ENCODE measurements around the gene TRAK1. TPM values are rescaled to one million over a fixed set of nuclear protein-coding genes. Genes with fewer than 3 reads are reported as not detected.

TRAK1 gene
- total RNA-seq, 2 experiments from 2014 or later = 62.5 to 88.3 TPM

DNA sequence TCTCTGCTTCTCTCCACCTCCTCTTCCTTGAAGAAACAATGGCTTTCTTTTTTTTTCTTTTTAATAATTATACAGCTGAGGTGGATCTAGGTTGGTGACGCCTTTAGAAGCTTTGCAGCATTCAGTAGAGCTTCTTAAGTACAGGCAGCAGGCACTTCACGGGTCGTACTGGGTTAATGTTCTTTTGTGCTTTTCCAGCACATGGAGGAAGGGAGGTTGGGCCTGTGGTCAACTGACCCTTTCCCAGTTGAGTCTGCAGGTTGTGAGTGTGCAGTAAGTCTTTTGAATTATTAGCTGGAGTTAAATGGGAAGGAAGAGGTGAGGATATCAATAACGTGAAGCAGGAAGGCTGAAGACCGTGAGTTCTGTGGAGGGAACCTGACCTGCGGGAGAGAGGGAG is 7.0 kb downstream of the TRAK1 start:
- Histone ChIP-seq H3K9me2 (ENCODE audit: insufficient read depth, low read length) (no peaks in the 10 kb centered on the region), H3K4me1 (ENCODE audit: insufficient read depth, low read length, poor library complexity, severe bottlenecking) (peaks cover 22% of the 10 kb centered on the region), H3K9me3 (ENCODE audit: low read length) (no peaks in the 10 kb centered on the region), H2AFZ (ENCODE audit: low read length) (no peak overlapping the region), H3K36me3 (ENCODE audit: insufficient read depth, low read length) (peaks cover 71% of the 10 kb centered on the region), H3K79me2 (ENCODE audit: insufficient read depth, low read depth, low read length) (peaks cover 20% of the 10 kb centered on the region), H3K4me3 (ENCODE audit: low read depth, low read length, poor library complexity, severe bottlenecking) (no peak overlapping the region), H3K27ac (ENCODE audit: low read depth, low read length, poor library complexity, severe bottlenecking) (no peak overlapping the region), H3K4me2 (ENCODE audit: low read length) (no peak overlapping the region), H4K20me1 (ENCODE audit: insufficient read depth, low read length) (no peaks in the 10 kb centered on the region; the same call in 1 of the 2 replicates)
- DNase-seq (ENCODE audit: low spot score) = no peak
- POLR2A ChIA-PET = interaction anchor here (0.5 to 1.7 kb wide), 2 partner anchors 85 to 203 kb away, joined by 3 to 4 read pairs; no protein-coding TSS in a partner anchor
- no TSS peak for BruUV-seq (replicated peaks)
- TF ChIP-seq, protein P1, sequence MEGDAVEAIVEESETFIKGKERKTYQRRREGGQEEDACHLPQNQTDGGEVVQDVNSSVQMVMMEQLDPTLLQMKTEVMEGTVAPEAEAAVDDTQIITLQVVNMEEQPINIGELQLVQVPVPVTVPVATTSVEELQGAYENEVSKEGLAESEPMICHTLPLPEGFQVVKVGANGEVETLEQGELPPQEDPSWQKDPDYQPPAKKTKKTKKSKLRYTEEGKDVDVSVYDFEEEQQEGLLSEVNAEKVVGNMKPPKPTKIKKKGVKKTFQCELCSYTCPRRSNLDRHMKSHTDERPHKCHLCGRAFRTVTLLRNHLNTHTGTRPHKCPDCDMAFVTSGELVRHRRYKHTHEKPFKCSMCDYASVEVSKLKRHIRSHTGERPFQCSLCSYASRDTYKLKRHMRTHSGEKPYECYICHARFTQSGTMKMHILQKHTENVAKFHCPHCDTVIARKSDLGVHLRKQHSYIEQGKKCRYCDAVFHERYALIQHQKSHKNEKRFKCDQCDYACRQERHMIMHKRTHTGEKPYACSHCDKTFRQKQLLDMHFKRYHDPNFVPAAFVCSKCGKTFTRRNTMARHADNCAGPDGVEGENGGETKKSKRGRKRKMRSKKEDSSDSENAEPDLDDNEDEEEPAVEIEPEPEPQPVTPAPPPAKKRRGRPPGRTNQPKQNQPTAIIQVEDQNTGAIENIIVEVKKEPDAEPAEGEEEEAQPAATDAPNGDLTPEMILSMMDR (conservative IDR thresholded peaks at IDR 0.05; ENCODE audit: low read length) = no peak
- TF ChIP-seq EZH2phosphoT487 (IDR thresholded peaks at IDR 0.05; ENCODE audit: borderline replicate concordance, low read depth, low read length) = no peak
- CTCF ChIA-PET (ENCODE audit: unreplicated experiment) = interaction anchor here (1.3 to 1.5 kb wide), 2 partner anchors 11 to 86 kb away, joined by 4 read pairs; no protein-coding TSS in a partner anchor
- intact Hi-C loops (cut with micrococcal nuclease; ENCODE audit: unreplicated experiment) = loop anchor here (5.0 kb wide), 1 partner anchor 136 kb away; the partner anchor contains the start of gene ULK4

DNA sequence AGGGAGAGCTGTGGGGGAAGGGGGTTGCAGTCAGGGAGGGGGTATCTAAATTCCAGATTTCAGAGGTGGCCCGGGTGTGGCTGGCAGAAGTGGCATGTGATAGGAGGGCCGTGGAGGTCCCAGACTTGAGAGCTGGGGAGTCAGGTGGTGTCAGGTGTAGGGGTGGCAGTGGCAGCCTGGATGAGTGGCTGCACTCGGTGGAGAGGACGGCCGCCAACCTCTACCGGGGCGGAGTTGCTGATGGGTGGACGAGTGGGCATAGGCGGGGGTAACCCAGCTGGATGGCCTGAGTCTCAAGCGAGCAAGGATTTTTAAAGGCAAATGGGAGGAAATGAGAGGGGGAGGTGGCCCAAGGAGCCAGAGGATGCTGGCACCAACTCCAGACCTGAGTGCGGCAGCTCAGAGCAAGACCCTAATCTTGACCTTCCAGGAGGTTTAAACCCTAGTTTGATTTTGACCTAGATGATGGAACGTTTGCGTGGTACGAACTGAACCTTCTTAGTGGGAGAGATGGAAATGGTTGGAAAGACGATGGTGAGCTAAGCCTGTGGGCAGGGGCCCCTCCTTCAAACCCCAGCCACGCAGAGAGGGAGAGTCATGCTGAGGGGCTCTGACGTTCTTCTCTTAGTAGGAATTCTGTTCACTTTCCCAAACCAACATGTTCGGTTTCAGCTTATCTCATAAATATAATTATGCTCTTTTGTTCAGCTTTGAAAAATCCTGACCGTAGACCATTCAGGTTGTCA is 8.0 kb downstream of the TRAK1 start:
- H3K79me2 ChIP-seq (ENCODE audit: insufficient read depth, low read depth, low read length) = peaks cover 16% of the 10 kb centered on the region; the same call in 1 of the 2 replicates

More for the DNA sequence above, 8.0 kb downstream of the TRAK1 start:
- H2AFZ ChIP-seq (ENCODE audit: low read length) = no peak overlapping the region
- H3K4me2 ChIP-seq (ENCODE audit: low read length) = no peak overlapping the region
- TF ChIP-seq EZH2phosphoT487 (IDR thresholded peaks at IDR 0.05; ENCODE audit: borderline replicate concordance, low read depth, low read length) = no peak
- TF ChIP-seq, protein P1 (conservative IDR thresholded peaks at IDR 0.05; ENCODE audit: low read length) = no peak
- BruUV-seq (replicated peaks) = no TSS peak
- H3K27ac ChIP-seq (ENCODE audit: low read depth, low read length, poor library complexity, severe bottlenecking) = no peak overlapping the region
- no peaks in the 10 kb centered on the region; the same call in 1 of the 2 replicates for H4K20me1 ChIP-seq (ENCODE audit: insufficient read depth, low read length)
- ChIA-PET POLR2A (interaction anchor here (0.5 to 1.7 kb wide), 6 partner anchors 34 to 1136 kb away, joined by 3 to 5 read pairs (median 4); no protein-coding TSS in a partner anchor), CTCF (ENCODE audit: unreplicated experiment) (interaction anchor here (0.7 to 1.5 kb wide), 3 partner anchors 12 to 87 kb away, joined by 3 to 4 read pairs (median 4); no protein-coding TSS in a partner anchor)
- H3K9me2 ChIP-seq (ENCODE audit: insufficient read depth, low read length) = no peaks in the 10 kb centered on the region
- peaks cover 76% of the 10 kb centered on the region for H3K36me3 ChIP-seq (ENCODE audit: insufficient read depth, low read length)
- H3K9me3 ChIP-seq (ENCODE audit: low read length) = no peaks in the 10 kb centered on the region
- DNase-seq (ENCODE audit: low spot score) = no peak
- H3K4me3 ChIP-seq (ENCODE audit: low read depth, low read length, poor library complexity, severe bottlenecking) = no peak overlapping the region
- H3K4me1 ChIP-seq (ENCODE audit: insufficient read depth, low read length, poor library complexity, severe bottlenecking) = peaks cover 20% of the 10 kb centered on the region
- intact Hi-C loops (cut with micrococcal nuclease; ENCODE audit: unreplicated experiment) = loop anchor here (1.0 to 5.0 kb wide), 3 partner anchors 85 to 205 kb away; partner anchors contain the start of gene ULK4

All from OCI-LY7 (cell line).